ENCODE data around the gene KCNAB1. TPM values are rescaled to one million over a fixed set of nuclear protein-coding genes. Genes with fewer than 3 reads are reported as not detected.

KCNAB1 gene
- total and polyA plus RNA-seq, 10 of the 15 experiments (the other 5 are each of a cell fraction or from before 2014, with no cell fraction given): 0.11 to 0.69 (median 0.43) TPM; not detected in 6

- CTCF ChIA-PET: no interaction called here
- in situ Hi-C loops (cut with MboI) (no loop called here), intact Hi-C loops (cut with micrococcal nuclease; ENCODE audit: unreplicated experiment) (no loop called here)
- TF ChIP-seq REST (IDR thresholded peaks at IDR 0.05; ENCODE audit: low read depth, low read length) (no peak), PKNOX1 (IDR thresholded peaks at IDR 0.05) (no peak), MEF2A (IDR thresholded peaks at IDR 0.05; ENCODE audit: insufficient read depth, low read depth, low read length) (no peak), JUND (IDR thresholded peaks at IDR 0.05; ENCODE audit: low read depth, low read length) (no peak), BHLHE40 (IDR thresholded peaks at IDR 0.05; ENCODE audit: borderline replicate concordance in 1 of 2, low read depth in 2 of 2, low read length in 1 of 2) (no peak), BCL11A (IDR thresholded peaks at IDR 0.05; ENCODE audit: low read depth, low read length) (no peak), ATF3 (IDR thresholded peaks at IDR 0.05; ENCODE audit: borderline replicate concordance, extremely low read depth, low read depth, low read length) (no peak), NFIC (IDR thresholded peaks at IDR 0.05; ENCODE audit: low read depth, low read length) (no peak), NRF1 (conservative IDR thresholded peaks at IDR 0.05; ENCODE audit: low read depth, low read length) (no peak), POLR2A (IDR thresholded peaks at IDR 0.05; ENCODE audit: low read depth, low read length) (no peak), STAT3 (IDR thresholded peaks at IDR 0.05; ENCODE audit: low read depth, low read length) (no peak), ZBTB4 (CRISPR knock-in tag; IDR thresholded peaks at IDR 0.05) (no peak), MXI1 (IDR thresholded peaks at IDR 0.05; ENCODE audit: low read depth, low read length) (no peak), RELA (IDR thresholded peaks at IDR 0.05; ENCODE audit: borderline replicate concordance, partially characterized antibody) (no peak), ZNF207 (IDR thresholded peaks at IDR 0.05; ENCODE audit: borderline replicate concordance) (no peak)
Measured at GRCh38 chr3:156413293-156413892, 293.0 kb downstream of the KCNAB1 start.

More at GRCh38 chr3:156413293-156413892, 293.0 kb downstream of the KCNAB1 start:
- no peak for FAIRE-seq
- no peaks in the 10 kb centered on the region for H3K9me3 ChIP-seq (replicated peaks; ENCODE audit: control insufficient read depth, insufficient read depth, low read length)
- ChIA-PET SMC1A (ENCODE audit: uncharacterized antibody, unreplicated experiment) (no interaction called here), RAD21 (ENCODE audit: unreplicated experiment) (no interaction called here), POLR2A (interaction anchor here (0.6 kb wide), 1 partner anchor 1416 kb away, joined by 4 read pairs; no protein-coding TSS in a partner anchor)
- H3K4me2 ChIP-seq (ENCODE audit: control insufficient read depth, insufficient read depth): no peak overlapping the region
- no peaks in the 10 kb centered on the region for H4K20me1 ChIP-seq (ENCODE audit: control insufficient read depth, insufficient read depth)
- DNase-seq (ENCODE audit: low read depth, low spot score): no peak
- no peak overlapping the region for H2AFZ ChIP-seq (ENCODE audit: control insufficient read depth, low read depth, low read length)
- 18% methylated on average over 4 of the region's 4 CpGs for WGBS (ENCODE audit: insufficient coverage, insufficient replicate concordance, low lambda C conversion rate, missing lambda C conversion rate)
- no peak overlapping the region for H3K4me3 ChIP-seq
- no peaks in the 10 kb centered on the region for H3K79me2 ChIP-seq (ENCODE audit: control insufficient read depth, insufficient read depth, low read length)
- no peak overlapping the region for H3K9ac ChIP-seq (ENCODE audit: control insufficient read depth, insufficient read depth, low read length)
- no peaks in the 10 kb centered on the region for H3K36me3 ChIP-seq (ENCODE audit: control insufficient read depth in 2 of 2, insufficient read depth in 2 of 2, low read length in 1 of 2)
- BruUV-seq (replicated peaks): no TSS peak
- H3K4me1 ChIP-seq (ENCODE audit: control insufficient read depth, insufficient read depth, low read length): no peaks in the 10 kb centered on the region
- no peak overlapping the region for H3K27ac ChIP-seq (ENCODE audit: control insufficient read depth, insufficient read depth)
- no peak for ATAC-seq
- no peaks in the 10 kb centered on the region; a peak in 1 of 4 replicates for H3K27me3 ChIP-seq (replicated peaks in 1 of 2; ENCODE audit: control insufficient read depth in 2 of 2, insufficient read depth in 2 of 2, low read length in 1 of 2)
